ENCODE results near the gene SUPT6H.

GRCh38 chr17:28745786-28746411 lies 83.9 kb downstream of the SUPT6H start:
- TF ChIP-seq PPARA (CRISPR knock-in tag; IDR thresholded peaks at IDR 0.05; ENCODE audit: borderline replicate concordance) (no peak), ZFP30 (CRISPR knock-in tag; IDR thresholded peaks at IDR 0.05) (no peak), CSDC2 (CRISPR knock-in tag; IDR thresholded peaks at IDR 0.05) (no peak), PATZ1 (CRISPR knock-in tag; IDR thresholded peaks at IDR 0.05; ENCODE audit: borderline replicate concordance) (no peak), ZFP3 (CRISPR knock-in tag; IDR thresholded peaks at IDR 0.05) (no peak), TCF4 (CRISPR knock-in tag; IDR thresholded peaks at IDR 0.05; ENCODE audit: borderline replicate concordance) (no peak), ISL1 (CRISPR knock-in tag; IDR thresholded peaks at IDR 0.05) (no peak)
